ENCODE results near the gene SPAM1.

Gene SPAM1

DNA sequence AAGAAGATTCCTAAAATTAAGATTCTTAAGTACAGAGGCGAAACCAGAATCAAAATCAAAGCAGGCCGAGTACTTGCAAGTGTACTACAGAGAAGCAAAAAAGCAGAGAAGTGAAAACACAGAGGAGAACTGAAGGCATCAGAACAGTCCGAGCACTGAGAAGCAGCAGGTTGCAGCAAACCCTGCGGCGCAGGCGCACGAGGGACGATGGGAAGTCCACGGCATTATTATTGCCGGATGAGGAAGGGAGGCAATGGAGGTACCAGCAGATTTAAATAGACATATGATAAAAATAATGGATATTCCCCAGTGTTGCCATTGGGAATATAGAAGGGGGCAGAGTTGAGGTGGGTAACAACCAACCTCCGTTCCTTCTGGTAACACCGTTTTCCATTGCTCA lies 7.2 kb upstream of the SPAM1 start:
- no peaks in the 10 kb centered on the region for H3K27me3 ChIP-seq (ENCODE audit: control insufficient read depth, insufficient read depth, low read length)

DNA sequence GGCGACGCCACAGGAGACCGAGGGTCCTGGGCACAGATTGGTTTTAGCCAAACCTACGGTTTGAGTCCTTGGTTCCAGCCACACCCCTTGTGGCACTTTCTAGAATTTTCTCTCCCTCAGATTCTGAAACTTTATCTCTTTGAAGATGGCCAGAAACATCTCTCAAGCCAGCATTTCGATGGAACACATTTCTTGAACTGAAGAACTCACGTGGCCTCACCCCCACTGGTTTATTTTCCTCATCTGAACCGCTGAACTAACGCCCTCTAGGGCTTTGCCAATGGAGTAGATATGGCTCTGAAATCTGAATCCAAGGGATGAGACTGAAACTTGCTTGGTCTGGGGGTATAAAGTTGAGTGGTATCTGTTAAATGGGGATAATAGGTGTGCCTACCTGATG lies 6.7 kb upstream of the SPAM1 start:
- Histone ChIP-seq H3K79me2 (no peaks in the 10 kb centered on the region), H3K36me3 (ENCODE audit: control insufficient read depth, insufficient read depth, low read length) (no peaks in the 10 kb centered on the region), H3K4me1 (no peaks in the 10 kb centered on the region), H3K9ac (no peak overlapping the region), H3K9me3 (ENCODE audit: control insufficient read depth, low read length) (no peaks in the 10 kb centered on the region), H3K27ac (no peak overlapping the region), H3K27me3 (ENCODE audit: control insufficient read depth, insufficient read depth, low read length) (no peaks in the 10 kb centered on the region), H3K4me2 (ENCODE audit: low read length) (no peak overlapping the region), H3K4me3 (ENCODE audit: low read depth, low read length) (no peak overlapping the region), H2AFZ (no peak overlapping the region)
- TF ChIP-seq, protein P1, sequence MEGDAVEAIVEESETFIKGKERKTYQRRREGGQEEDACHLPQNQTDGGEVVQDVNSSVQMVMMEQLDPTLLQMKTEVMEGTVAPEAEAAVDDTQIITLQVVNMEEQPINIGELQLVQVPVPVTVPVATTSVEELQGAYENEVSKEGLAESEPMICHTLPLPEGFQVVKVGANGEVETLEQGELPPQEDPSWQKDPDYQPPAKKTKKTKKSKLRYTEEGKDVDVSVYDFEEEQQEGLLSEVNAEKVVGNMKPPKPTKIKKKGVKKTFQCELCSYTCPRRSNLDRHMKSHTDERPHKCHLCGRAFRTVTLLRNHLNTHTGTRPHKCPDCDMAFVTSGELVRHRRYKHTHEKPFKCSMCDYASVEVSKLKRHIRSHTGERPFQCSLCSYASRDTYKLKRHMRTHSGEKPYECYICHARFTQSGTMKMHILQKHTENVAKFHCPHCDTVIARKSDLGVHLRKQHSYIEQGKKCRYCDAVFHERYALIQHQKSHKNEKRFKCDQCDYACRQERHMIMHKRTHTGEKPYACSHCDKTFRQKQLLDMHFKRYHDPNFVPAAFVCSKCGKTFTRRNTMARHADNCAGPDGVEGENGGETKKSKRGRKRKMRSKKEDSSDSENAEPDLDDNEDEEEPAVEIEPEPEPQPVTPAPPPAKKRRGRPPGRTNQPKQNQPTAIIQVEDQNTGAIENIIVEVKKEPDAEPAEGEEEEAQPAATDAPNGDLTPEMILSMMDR (IDR thresholded peaks at IDR 0.05), result no peak

More for the DNA sequence above, 7.2 kb upstream of the SPAM1 start:
- no peaks in the 10 kb centered on the region for H3K79me2 ChIP-seq
- H3K9ac ChIP-seq, result no peak overlapping the region
- no peak overlapping the region for H2AFZ ChIP-seq
- H3K9me3 ChIP-seq (ENCODE audit: control insufficient read depth, low read length), result no peaks in the 10 kb centered on the region
- TF ChIP-seq, protein P1 (IDR thresholded peaks at IDR 0.05), result no peak
- H3K27ac ChIP-seq, result no peak overlapping the region
- no peaks in the 10 kb centered on the region for H3K36me3 ChIP-seq (ENCODE audit: control insufficient read depth, insufficient read depth, low read length)
- no peaks in the 10 kb centered on the region for H3K4me1 ChIP-seq
- H3K4me2 ChIP-seq (ENCODE audit: low read length), result no peak overlapping the region
- no peak overlapping the region for H3K4me3 ChIP-seq (ENCODE audit: low read depth, low read length)

DNA sequence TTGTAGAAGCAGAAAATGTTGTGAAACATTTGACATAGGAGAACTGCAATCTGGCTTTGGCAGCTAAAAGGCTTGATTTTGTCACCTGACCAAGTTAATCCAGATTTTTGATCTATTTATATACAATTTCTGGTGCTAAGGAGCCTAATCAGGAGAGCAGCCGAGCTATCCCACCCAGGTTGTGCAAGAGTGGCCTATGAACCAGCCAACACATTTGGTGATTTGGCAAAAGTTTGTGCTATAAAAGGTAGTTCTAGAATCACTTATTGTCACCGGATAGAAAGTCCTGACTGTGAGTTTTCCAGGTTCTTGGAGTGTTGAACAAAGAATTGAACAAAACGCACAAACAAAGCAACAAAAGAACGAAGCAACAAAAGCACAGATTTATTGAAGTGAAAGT lies 1.4 kb upstream of the SPAM1 start:
- no peaks in the 10 kb centered on the region for H3K9me3 ChIP-seq (ENCODE audit: control insufficient read depth, low read length)
- H2AFZ ChIP-seq, result no peak overlapping the region
- H3K27ac ChIP-seq, result no peak overlapping the region
- H3K9ac ChIP-seq, result no peak overlapping the region
- no peaks in the 10 kb centered on the region for H3K4me1 ChIP-seq
- H3K4me3 ChIP-seq (ENCODE audit: low read depth, low read length), result no peak overlapping the region
- no peak overlapping the region for H3K4me2 ChIP-seq (ENCODE audit: low read length)
- TF ChIP-seq, protein P1 (IDR thresholded peaks at IDR 0.05), result no peak
- H3K27me3 ChIP-seq (ENCODE audit: control insufficient read depth, insufficient read depth, low read length), result no peaks in the 10 kb centered on the region
- no peaks in the 10 kb centered on the region for H3K36me3 ChIP-seq (ENCODE audit: control insufficient read depth, insufficient read depth, low read length)
- no peaks in the 10 kb centered on the region for H3K79me2 ChIP-seq

DNA sequence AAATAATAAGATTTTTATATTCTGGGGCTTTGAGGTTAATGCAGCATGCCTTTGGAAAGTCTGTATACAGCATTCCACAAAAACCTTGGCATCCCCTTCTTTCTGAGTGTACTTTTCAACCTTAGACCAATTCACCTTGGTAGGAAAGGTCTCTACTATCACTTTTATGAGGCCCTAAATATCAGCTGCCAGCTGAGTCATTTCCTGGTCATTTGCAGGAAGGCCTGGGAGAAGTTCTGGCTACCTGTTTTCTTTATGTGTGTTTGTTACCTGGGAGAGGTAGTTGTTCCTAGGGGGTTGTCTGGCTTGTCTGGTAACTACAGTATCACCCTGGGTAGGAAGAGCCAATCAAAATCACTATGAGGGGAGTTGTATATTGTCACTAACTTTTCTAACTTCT lies 4.1 kb downstream of the SPAM1 start:
- Histone ChIP-seq H3K4me2 (ENCODE audit: low read length) (no peak overlapping the region), H2AFZ (no peak overlapping the region), H3K4me1 (no peaks in the 10 kb centered on the region), H3K79me2 (no peaks in the 10 kb centered on the region), H3K36me3 (ENCODE audit: control insufficient read depth, insufficient read depth, low read length) (no peaks in the 10 kb centered on the region), H3K9me3 (ENCODE audit: control insufficient read depth, low read length) (no peaks in the 10 kb centered on the region), H3K9ac (no peak overlapping the region), H3K27me3 (ENCODE audit: control insufficient read depth, insufficient read depth, low read length) (no peaks in the 10 kb centered on the region), H3K27ac (no peak overlapping the region), H3K4me3 (ENCODE audit: low read depth, low read length) (no peak overlapping the region)
- TF ChIP-seq, protein P1 (IDR thresholded peaks at IDR 0.05), result no peak

DNA sequence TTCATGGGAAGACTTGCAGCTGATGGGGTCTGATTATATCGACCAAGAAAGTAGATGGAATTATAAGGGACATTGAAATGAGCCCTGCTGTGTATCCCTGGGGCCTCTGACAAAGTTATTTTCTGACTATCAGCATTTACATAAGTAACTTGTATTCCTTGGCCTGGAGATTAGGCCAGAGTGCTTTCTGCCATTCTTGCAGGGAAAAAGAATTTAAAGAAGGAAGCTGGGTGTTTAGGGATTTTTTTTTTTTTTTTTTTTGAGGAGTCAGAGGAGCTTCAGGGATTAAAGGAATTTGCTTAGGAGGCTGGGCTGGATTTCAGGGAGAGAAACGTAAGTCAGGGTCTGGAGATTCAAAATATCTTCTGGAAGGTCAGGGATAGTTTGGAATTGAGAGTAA lies 4.6 kb downstream of the SPAM1 start:
- Histone ChIP-seq H3K9me3 (ENCODE audit: control insufficient read depth, low read length) (no peaks in the 10 kb centered on the region), H2AFZ (no peak overlapping the region), H3K4me2 (ENCODE audit: low read length) (no peak overlapping the region), H3K4me3 (ENCODE audit: low read depth, low read length) (no peak overlapping the region), H3K27me3 (ENCODE audit: control insufficient read depth, insufficient read depth, low read length) (no peaks in the 10 kb centered on the region), H3K36me3 (ENCODE audit: control insufficient read depth, insufficient read depth, low read length) (no peaks in the 10 kb centered on the region), H3K4me1 (no peaks in the 10 kb centered on the region), H3K9ac (no peak overlapping the region), H3K79me2 (no peaks in the 10 kb centered on the region), H3K27ac (no peak overlapping the region)
- TF ChIP-seq, protein P1 (IDR thresholded peaks at IDR 0.05), result no peak

Data from parathyroid adenoma (tissue), 2 donors.